ENCODE measurements around the gene CTDSP2.

CTDSP2 gene

GRCh38 chr12:57813111-57813970 lies 33.2 kb downstream of the CTDSP2 start:
- DNase-seq = no peak

- no peak for DNase-seq
Measured at GRCh38 chr12:57811028-57811755, 35.3 kb downstream of the CTDSP2 start.

- DNase-seq = no peak
Measured at GRCh38 chr12:57810450-57810849, 36.1 kb downstream of the CTDSP2 start.

- no peak for DNase-seq
Measured at GRCh38 chr12:57809425-57809824, 37.1 kb downstream of the CTDSP2 start.

GRCh38 chr12:57808351-57808750 lies 38.2 kb downstream of the CTDSP2 start:
- no peak for DNase-seq

- no peak for DNase-seq
Measured at GRCh38 chr12:57807285-57807684, 39.2 kb downstream of the CTDSP2 start.

- DNase-seq = no peak
Measured at GRCh38 chr12:57806677-57807076, 39.9 kb downstream of the CTDSP2 start.

- peak; percentile 5 for DNase-seq
Measured at GRCh38 chr12:57803319-57803893, 43.1 kb downstream of the CTDSP2 start.

- DNase-seq = no peak
Measured at GRCh38 chr12:57802607-57803006, 43.9 kb downstream of the CTDSP2 start.

GRCh38 chr12:57800965-57801364 lies 45.6 kb downstream of the CTDSP2 start:
- DNase-seq = no peak

GRCh38 chr12:57797933-57798332 lies 48.6 kb downstream of the CTDSP2 start:
- DNase-seq = no peak

- no peak for DNase-seq
Measured at GRCh38 chr12:57796996-57797395, 49.5 kb downstream of the CTDSP2 start.

- DNase-seq = no peak
Measured at GRCh38 chr12:57795354-57795753, 51.2 kb downstream of the CTDSP2 start.

GRCh38 chr12:57793920-57794319 lies 52.6 kb downstream of the CTDSP2 start:
- DNase-seq = no peak

- no peak for DNase-seq
Measured at GRCh38 chr12:57783861-57784260, 62.7 kb downstream of the CTDSP2 start.

GRCh38 chr12:57783466-57783801 lies 63.1 kb downstream of the CTDSP2 start:
- DNase-seq = no peak

- DNase-seq = peak; percentile 90
Measured at GRCh38 chr12:57782608-57783465, 63.7 kb downstream of the CTDSP2 start, which contains the start of gene TSFM. Gene TSFM (plus strand): TSS chr12:57782787. CDS start chr12:57782802, 15 bp downstream.

GRCh38 chr12:57782243-57782607 lies 64.3 kb downstream of the CTDSP2 start:
- DNase-seq = no peak

GRCh38 chr12:57781801-57782200 lies 64.7 kb downstream of the CTDSP2 start:
- no peak for DNase-seq

- no peak for DNase-seq
Measured at GRCh38 chr12:57781244-57781643, 65.3 kb downstream of the CTDSP2 start.

GRCh38 chr12:57780284-57780897 lies 66.1 kb downstream of the CTDSP2 start:
- DNase-seq = no peak

- DNase-seq = no peak
Measured at GRCh38 chr12:57779736-57780135, 66.8 kb downstream of the CTDSP2 start.

All from NCI-H2171 treated with DMSO at 0.1 percent for 48 hours (cell line).